ENCODE data around the gene CDH20. TPM values are rescaled to one million over a fixed set of nuclear protein-coding genes. Genes with fewer than 3 reads are reported as not detected.

CDH20 gene
- total RNA-seq, 1 experiment from 2014 or later: not detected

DNA sequence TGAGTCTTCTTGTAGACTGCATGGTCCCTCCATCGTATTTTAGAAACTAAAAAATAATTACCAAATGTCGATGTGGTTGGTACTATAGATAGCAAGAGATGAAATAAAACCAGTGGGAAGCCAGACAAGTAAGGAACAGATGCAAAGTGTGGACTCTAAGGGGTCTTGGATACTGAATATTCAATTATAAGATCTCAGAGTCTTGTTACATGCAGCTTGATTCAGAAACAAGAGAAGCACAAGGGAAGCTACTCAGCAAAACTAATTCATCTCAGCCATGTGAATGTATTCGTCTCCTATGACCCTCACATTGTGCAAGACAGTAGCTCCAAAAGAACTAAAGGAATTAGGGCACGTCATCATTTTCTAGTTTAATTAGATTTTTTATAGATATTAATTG is 80.9 kb downstream of the CDH20 start:
- Histone ChIP-seq H3K27ac (ENCODE audit: low read depth, low read length) (no peak overlapping the region), H3K4me3 (replicated peaks in 1 of 2; ENCODE audit: low read depth in 1 of 2, low read length in 2 of 2) (no peak overlapping the region), H3K4me2 (ENCODE audit: low read length) (no peak overlapping the region), H3K9me3 (ENCODE audit: control insufficient read depth in 1 of 2, insufficient read depth in 1 of 2, low read depth in 1 of 2, low read length in 2 of 2) (no peaks in the 10 kb centered on the region), H3K4me1 (ENCODE audit: control insufficient read depth in 1 of 2, insufficient read depth in 2 of 2, low read length in 2 of 2) (no peaks in the 10 kb centered on the region), H4K20me1 (ENCODE audit: insufficient read depth) (no peaks in the 10 kb centered on the region), H3K27me3 (ENCODE audit: insufficient read depth, low read length) (no peaks in the 10 kb centered on the region), H3K36me3 (ENCODE audit: control insufficient read depth in 1 of 2, insufficient read depth in 2 of 2, low read length in 2 of 2) (no peaks in the 10 kb centered on the region), H3K9me2 (ENCODE audit: insufficient read depth) (no peaks in the 10 kb centered on the region), H2AFZ (ENCODE audit: low read depth, low read length, poor library complexity, severe bottlenecking) (no peak overlapping the region), H3K79me2 (ENCODE audit: insufficient read depth, low read length) (no peaks in the 10 kb centered on the region), H3K9ac (ENCODE audit: low read length) (no peak overlapping the region)
- ChIA-PET CTCF (no interaction called here), POLR2A (no interaction called here), RAD21 (ENCODE audit: low non-redundant PET in 1 of 2, low total read pairs in 2 of 2, uncharacterized antibody in 2 of 2, unreplicated experiment in 2 of 2) (no interaction called here)
- TF ChIP-seq SP1 (IDR thresholded peaks at IDR 0.05; ENCODE audit: low read depth) (no peak), EGR1 (IDR thresholded peaks at IDR 0.05; ENCODE audit: low read depth) (no peak), RAD21 (IDR thresholded peaks at IDR 0.05; ENCODE audit: low read depth) (no peak), EZH2 (IDR thresholded peaks at IDR 0.05) (no peak), TCF7L2 (IDR thresholded peaks at IDR 0.05; ENCODE audit: borderline replicate concordance, extremely low read depth, insufficient read depth, insufficient read length) (no peak), POLR2A (IDR thresholded peaks at IDR 0.05; ENCODE audit: borderline replicate concordance, extremely low read depth, insufficient read depth, insufficient read length) (no peak), ATF3 (IDR thresholded peaks at IDR 0.05) (no peak), CEBPB (IDR thresholded peaks at IDR 0.05; ENCODE audit: low read depth) (no peak), POLR2AphosphoS5 (IDR thresholded peaks at IDR 0.05; ENCODE audit: low read depth, low read length) (no peak)
- BruUV-seq (replicated peaks): no TSS peak
- intact Hi-C loops (cut with micrococcal nuclease): no loop called here
- ATAC-seq (no peak), DNase-seq (ENCODE audit: low read depth, low spot score) (no peak)

- no peak for DNase-seq (ENCODE audit: low read depth, low spot score)
- Histone ChIP-seq H3K36me3 (ENCODE audit: control insufficient read depth in 1 of 2, insufficient read depth in 2 of 2, low read length in 2 of 2) (no peaks in the 10 kb centered on the region), H2AFZ (ENCODE audit: low read depth, low read length, poor library complexity, severe bottlenecking) (no peak overlapping the region), H3K27me3 (ENCODE audit: insufficient read depth, low read length) (no peaks in the 10 kb centered on the region; the same call in 1 of the 2 replicates), H3K4me3 (replicated peaks in 1 of 2; ENCODE audit: low read depth in 1 of 2, low read length in 2 of 2) (no peak overlapping the region), H3K27ac (ENCODE audit: low read depth, low read length) (no peak overlapping the region), H3K9ac (ENCODE audit: low read length) (no peak overlapping the region), H3K79me2 (ENCODE audit: insufficient read depth, low read length) (no peaks in the 10 kb centered on the region), H3K4me1 (ENCODE audit: control insufficient read depth in 1 of 2, insufficient read depth in 2 of 2, low read length in 2 of 2) (no peaks in the 10 kb centered on the region), H3K4me2 (ENCODE audit: low read length) (no peak overlapping the region), H4K20me1 (ENCODE audit: insufficient read depth) (no peaks in the 10 kb centered on the region), H3K9me3 (ENCODE audit: control insufficient read depth in 1 of 2, insufficient read depth in 1 of 2, low read depth in 1 of 2, low read length in 2 of 2) (no peaks in the 10 kb centered on the region), H3K9me2 (ENCODE audit: insufficient read depth) (no peaks in the 10 kb centered on the region)
- intact Hi-C loops (cut with micrococcal nuclease): no loop called here
- BruUV-seq (replicated peaks): no TSS peak
- CTCF ChIA-PET: no interaction called here
- no peak for ATAC-seq
- RAD21 ChIA-PET (ENCODE audit: low non-redundant PET in 1 of 2, low total read pairs in 2 of 2, uncharacterized antibody in 2 of 2, unreplicated experiment in 2 of 2): no interaction called here
- POLR2A ChIA-PET: no interaction called here
- no peak for TF ChIP-seq ZFX (IDR thresholded peaks at IDR 0.05)
- no peak for TF ChIP-seq EGR1 (IDR thresholded peaks at IDR 0.05; ENCODE audit: low read depth)
- TF ChIP-seq, protein P1, sequence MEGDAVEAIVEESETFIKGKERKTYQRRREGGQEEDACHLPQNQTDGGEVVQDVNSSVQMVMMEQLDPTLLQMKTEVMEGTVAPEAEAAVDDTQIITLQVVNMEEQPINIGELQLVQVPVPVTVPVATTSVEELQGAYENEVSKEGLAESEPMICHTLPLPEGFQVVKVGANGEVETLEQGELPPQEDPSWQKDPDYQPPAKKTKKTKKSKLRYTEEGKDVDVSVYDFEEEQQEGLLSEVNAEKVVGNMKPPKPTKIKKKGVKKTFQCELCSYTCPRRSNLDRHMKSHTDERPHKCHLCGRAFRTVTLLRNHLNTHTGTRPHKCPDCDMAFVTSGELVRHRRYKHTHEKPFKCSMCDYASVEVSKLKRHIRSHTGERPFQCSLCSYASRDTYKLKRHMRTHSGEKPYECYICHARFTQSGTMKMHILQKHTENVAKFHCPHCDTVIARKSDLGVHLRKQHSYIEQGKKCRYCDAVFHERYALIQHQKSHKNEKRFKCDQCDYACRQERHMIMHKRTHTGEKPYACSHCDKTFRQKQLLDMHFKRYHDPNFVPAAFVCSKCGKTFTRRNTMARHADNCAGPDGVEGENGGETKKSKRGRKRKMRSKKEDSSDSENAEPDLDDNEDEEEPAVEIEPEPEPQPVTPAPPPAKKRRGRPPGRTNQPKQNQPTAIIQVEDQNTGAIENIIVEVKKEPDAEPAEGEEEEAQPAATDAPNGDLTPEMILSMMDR (IDR thresholded peaks at IDR 0.05 in 2 of 3, conservative IDR thresholded peaks at IDR 0.05 in 1 of 3; ENCODE audit: borderline replicate concordance in 1 of 3, insufficient read depth in 1 of 3, low read depth in 2 of 3, low read length in 2 of 3): no peak
Observed at GRCh38 chr18:61419763-61420162, 86.5 kb downstream of the CDH20 start.
